Activated CD4-positive, alpha-beta T cell treated with anti-CD3 and anti-CD28 coated beads, Interleukin-2, amount 50 U/mL, for 48 hours (primary cell): ENCODE results near the gene KCNQ1.
A peak's percentile ranks its signal among the peaks of the same experiment; 100 is the strongest.

Source experiments
- DNase-seq, 2 experiments: peaks; one replicate each; pipeline ENCODE4 v3.0.0-alpha.2; 2020

KCNQ1 gene, protein sequence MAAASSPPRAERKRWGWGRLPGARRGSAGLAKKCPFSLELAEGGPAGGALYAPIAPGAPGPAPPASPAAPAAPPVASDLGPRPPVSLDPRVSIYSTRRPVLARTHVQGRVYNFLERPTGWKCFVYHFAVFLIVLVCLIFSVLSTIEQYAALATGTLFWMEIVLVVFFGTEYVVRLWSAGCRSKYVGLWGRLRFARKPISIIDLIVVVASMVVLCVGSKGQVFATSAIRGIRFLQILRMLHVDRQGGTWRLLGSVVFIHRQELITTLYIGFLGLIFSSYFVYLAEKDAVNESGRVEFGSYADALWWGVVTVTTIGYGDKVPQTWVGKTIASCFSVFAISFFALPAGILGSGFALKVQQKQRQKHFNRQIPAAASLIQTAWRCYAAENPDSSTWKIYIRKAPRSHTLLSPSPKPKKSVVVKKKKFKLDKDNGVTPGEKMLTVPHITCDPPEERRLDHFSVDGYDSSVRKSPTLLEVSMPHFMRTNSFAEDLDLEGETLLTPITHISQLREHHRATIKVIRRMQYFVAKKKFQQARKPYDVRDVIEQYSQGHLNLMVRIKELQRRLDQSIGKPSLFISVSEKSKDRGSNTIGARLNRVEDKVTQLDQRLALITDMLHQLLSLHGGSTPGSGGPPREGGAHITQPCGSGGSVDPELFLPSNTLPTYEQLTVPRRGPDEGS

DNA sequence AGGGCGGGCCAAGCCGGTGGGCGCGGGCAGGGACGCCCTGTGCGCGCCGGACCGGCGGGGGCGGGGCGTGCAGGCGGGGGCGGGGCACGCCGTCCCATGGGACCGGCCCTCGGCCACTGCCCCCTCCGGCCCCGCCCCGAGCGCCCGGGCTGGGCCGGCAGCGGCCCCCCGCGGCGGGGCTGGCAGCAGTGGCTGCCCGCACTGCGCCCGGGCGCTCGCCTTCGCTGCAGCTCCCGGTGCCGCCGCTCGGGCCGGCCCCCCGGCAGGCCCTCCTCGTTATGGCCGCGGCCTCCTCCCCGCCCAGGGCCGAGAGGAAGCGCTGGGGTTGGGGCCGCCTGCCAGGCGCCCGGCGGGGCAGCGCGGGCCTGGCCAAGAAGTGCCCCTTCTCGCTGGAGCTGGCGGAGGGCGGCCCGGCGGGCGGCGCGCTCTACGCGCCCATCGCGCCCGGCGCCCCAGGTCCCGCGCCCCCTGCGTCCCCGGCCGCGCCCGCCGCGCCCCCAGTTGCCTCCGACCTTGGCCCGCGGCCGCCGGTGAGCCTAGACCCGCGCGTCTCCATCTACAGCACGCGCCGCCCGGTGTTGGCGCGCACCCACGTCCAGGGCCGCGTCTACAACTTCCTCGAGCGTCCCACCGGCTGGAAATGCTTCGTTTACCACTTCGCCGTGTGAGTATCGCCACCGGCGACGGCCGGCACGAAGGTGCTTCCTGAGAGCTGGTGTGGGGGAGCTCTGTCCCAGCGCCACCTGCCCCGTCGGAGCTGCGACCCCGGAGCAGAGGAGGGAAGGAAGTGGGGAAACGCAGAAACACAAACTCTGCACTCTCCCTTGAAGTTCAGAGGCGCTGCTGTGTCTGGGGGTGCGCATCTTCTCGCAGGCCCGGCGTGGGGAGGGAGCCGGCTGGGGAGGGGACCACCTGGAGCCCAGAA lies at the start of gene KCNQ1:
KCNQ1 (plus strand) TSS at position 188 of the 925 bp plus-strand sequence; CDS start at position 279, 91 bp downstream.
- DNase-seq, result peak; percentile 47 to 74

- no peak for DNase-seq
These were observed 49.5 kb upstream of the KCNQ1 start for GRCh38 chr11:2395211-2395730.

DNA sequence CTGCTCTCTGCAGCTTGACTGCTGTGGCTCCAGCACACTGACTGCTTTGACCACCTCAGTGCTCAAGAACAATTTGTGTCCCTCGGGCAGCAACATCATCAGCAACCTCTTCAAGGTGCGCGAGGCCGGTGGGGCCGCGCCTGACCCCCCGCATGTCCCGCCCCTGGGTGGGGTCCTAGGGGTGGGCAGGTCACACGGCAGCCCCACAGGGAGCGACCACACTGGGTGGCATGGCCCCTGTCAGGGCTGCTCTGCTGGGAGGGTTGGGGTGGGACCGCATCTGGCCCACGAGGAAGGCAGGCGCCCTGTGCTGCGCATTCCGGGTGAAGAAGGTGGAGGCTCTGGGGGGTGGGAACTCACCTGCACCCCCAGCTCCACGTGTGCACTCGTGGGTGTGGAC lies 49.0 kb upstream of the KCNQ1 start:
- no peak for DNase-seq

GRCh38 chr11:2396471-2396870 lies 48.3 kb upstream of the KCNQ1 start:
- DNase-seq, result no peak

DNA sequence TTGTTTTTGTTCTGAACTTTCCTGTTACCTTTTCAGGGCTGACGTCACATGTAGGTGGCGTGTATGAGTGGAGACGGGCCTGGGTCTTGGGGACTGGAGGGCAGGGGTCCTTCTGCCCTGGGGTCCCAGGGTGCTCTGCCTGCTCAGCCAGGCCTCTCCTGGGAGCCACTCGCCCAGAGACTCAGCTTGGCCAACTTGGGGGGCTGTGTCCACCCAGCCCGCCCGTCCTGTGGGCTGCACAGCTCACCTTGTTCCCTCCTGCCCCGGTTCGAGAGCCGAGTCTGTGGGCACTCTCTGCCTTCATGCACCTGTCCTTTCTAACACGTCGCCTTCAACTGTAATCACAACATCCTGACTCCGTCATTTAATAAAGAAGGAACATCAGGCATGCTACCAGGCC lies 47.8 kb upstream of the KCNQ1 start:
- no peak for DNase-seq

GRCh38 chr11:2398664-2399355 lies 46.0 kb upstream of the KCNQ1 start:
- DNase-seq, result no peak

DNA sequence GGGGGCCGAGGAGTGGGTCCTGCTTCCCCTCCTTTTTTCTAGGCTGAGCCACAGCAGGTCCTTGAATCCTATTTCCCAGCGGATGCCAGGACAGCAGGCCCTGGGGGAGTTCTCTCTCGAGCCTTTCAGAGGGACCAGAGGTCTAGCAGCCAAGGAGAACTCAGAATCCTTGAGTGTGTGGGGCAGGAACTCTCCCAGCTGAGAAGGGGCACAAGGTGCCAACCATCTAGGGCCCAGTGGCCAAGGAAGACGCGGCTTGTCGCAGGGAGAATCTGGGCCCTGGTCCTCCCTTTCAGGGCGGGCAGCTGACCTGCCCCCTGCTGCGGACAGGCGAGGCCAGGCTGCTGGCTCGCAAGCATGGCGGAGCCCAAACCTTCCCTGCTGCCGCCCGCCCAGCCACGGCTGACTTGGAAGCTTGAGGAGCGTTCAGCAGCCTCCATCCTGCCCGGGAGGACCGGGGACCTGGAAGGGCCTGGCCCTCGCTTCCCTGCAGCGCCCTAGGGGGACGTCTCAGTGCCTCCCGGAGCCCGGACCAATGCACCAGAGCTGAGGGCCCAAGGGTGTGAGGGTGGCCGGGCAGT lies 45.2 kb upstream of the KCNQ1 start:
- DNase-seq, result no peak

- peak; percentile 98 to 99 for DNase-seq
These were observed 44.6 kb upstream of the KCNQ1 start, which contains the start of gene TSSC4 for GRCh38 chr11:2400069-2400761. Gene TSSC4 (plus strand): TSS chr11:2400750. CDS start chr11:2402634, 1,884 bp downstream.

DNA sequence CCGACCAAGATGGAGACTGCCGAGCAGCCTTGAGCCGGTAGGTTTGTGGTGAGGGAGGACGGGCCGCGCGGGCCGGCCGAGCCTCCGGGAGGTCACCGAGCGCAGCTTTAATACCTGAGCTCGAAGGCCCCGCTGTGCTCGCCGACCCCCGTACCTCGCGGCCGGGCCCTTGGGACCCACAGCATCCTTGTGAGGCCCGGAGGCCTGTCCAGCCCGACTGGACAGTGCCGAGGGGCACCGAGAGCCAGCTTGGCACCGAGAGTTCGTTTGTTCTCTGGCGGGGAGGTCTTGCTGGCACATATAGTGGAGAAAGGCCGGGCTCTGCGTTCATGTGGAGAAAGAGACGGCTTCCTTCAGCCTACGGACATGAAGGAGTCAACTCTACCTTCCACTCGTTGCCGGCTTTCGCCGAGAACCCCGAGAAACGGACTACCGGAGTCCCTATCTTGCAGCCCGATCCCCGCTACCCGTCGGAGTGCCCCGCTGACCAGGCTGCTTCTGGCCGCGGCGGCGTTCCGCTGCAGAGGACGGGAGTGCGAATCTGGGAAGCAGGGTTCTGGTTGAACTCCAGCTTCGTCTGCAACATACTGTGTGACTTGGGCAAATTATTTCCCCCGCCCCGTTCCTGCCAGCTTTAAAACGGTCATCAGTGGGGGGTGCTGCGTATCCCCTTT lies 43.9 kb upstream of the KCNQ1 start:
- DNase-seq, result no peak

DNA sequence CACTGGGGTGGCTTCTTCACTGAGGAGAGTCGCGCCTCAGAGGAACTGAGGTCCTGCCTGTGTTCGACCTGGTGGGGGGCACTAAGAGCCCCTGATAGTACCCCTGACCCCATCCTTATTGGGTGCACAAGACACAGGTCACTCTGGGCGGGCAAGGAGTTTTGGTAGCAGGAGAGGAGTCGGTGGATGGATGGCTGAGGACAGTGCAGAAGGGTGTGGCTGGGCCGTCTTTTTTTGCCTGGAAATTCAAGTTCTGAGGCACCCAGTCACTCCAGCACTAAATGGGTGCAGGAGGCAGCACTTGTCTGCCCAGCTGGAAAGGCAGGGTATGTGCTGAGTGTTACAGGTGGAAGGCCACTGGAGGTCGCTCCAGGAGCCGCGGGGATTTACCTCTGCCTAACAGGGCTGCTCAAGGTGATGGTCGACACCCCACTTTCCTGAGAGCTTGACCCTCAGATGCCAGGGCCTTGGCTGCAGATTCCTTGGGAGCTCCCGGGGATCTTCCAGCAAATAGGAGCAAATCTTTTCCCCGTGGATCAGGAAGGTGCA lies 43.3 kb upstream of the KCNQ1 start:
- no peak for DNase-seq

- DNase-seq, result no peak
These were observed 42.7 kb upstream of the KCNQ1 start for GRCh38 chr11:2402106-2402505.

- DNase-seq, result no peak
These were observed 41.7 kb upstream of the KCNQ1 start for GRCh38 chr11:2402890-2403645.

- DNase-seq, result no peak
These were observed 40.0 kb upstream of the KCNQ1 start for GRCh38 chr11:2404735-2405196.

DNA sequence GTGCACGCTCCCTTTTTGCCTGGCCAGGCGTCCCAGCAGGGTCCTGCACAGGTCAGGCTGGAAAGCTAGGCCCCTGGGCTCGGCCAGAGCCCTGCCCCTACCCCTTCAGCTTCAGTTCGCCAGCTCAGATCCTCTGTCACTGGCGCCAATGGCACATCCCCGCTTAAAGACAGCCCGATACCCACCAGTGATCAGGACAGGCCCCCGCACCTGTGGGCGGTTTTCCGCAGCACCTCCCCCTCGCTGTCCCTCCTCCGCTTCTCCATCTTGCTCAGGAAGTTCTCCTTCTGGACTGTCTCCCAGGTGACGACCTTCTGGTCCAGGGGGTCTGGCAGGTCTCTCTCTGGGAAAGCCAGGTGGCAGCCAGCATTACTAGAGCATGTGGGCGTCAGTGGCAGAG lies 38.4 kb upstream of the KCNQ1 start:
- no peak for DNase-seq

DNA sequence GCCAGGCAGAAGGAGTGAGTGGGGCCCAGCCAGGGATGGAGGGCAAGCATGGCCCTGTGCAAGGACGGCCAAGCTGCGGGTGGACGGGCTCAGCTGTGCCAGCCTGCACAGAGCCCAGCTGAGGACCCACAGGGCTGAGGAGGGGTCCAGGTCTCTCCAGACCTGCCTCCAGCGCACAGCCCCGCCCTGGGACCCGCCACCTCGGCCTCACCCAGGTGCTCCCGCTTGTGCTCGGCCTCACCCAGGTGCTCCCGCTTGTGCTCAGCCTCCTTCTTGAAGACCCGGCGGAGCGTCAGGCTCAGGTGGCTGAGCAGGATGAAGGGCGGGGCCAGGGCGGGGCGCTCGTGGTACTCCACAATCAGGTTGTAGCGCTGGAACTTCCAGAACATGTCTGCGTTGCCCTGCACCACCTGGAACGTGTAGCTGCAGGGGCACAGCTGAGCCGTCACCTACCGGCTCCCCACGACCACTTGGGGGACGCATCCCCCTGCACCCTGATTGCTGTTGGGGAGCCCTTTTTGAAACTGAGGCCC lies 37.9 kb upstream of the KCNQ1 start:
- DNase-seq, result no peak

GRCh38 chr11:2408671-2409070 lies 36.1 kb upstream of the KCNQ1 start:
- no peak for DNase-seq

DNA sequence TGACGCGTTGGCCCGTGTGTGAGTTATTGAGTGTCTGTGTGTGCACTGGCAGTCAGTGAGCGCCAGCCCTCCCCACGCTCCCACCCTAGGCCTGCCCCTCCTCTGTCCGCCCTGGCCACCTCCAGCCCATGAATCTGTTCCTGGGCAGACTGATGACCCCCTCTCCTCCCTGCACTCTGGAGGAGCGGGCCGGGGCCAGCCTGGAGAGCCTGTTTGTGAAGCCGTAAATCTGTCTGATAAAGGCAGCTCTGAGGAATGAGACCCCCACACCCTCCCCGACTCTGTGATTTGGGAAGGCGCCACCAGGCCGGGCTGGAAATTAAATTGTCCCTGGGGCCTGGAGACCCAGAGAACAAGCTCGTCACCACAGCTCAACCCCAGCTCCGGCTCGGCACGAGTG lies 35.7 kb upstream of the KCNQ1 start:
- no peak for DNase-seq

GRCh38 chr11:2409611-2410468 lies 35.0 kb upstream of the KCNQ1 start:
- DNase-seq, result no peak
